ENCODE results near the gene DCAF6. TPM values are rescaled to one million over a fixed set of nuclear protein-coding genes. Genes with fewer than 3 reads are reported as not detected.
A peak's percentile ranks its signal among the peaks of the same experiment; 100 is the strongest.

DCAF6 gene
- total RNA-seq, 1 experiment from 2014 or later = 84.6 TPM

DNA sequence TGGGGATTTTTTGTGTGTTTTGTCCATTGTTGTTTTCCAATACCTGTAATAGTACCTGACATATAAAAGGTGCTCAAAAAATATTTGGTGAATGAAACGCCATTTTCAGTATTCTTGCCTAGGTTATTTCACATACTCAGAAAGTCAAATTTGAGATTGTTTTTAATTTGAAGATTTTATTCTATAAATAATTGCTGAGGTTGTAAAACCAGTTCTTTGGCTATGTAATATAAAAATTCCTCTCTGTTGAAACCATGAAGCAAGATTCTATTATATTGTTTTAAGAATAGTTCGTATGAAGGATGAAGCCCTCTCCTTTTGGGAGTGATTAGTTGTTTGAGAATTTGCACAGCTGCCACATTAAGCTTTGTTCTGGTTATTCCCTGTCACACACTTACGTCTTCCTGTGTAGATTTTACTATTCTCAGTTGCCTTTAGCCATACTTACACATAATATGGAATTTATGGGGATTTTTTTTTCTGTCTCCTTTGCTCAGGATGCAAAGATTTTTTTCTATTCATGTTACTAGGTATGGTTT is 60.6 kb downstream of the DCAF6 start:
- Histone ChIP-seq H3K79me2 (ENCODE audit: low read length) (peaks cover 60% of the 10 kb centered on the region), H3K9me2 (replicated peaks; ENCODE audit: insufficient read depth, low read length) (0 out of 2 replicates have a peak, but pooled peaks cover 5% of the 10 kb centered on the region), H3K27me3 (ENCODE audit: low read length) (no peaks in the 10 kb centered on the region), H3K9ac (ENCODE audit: low read length) (no peak overlapping the region), H3K27ac (ENCODE audit: low read length) (no peak overlapping the region; the same call in 1 of the 2 replicates), H3K9me3 (ENCODE audit: low read length) (no peaks in the 10 kb centered on the region), H2AFZ (ENCODE audit: low read length) (no peak overlapping the region), H3K4me1 (ENCODE audit: low read length) (peaks cover 51% of the 10 kb centered on the region), H3K4me2 (ENCODE audit: low read depth, low read length, poor library complexity, severe bottlenecking) (peak overlapping the region; percentile 21), H3K4me3 (ENCODE audit: low read length) (no peak overlapping the region), H4K20me1 (ENCODE audit: insufficient read depth, low read depth, low read length) (no peaks in the 10 kb centered on the region), H3K36me3 (ENCODE audit: insufficient read depth, low read length) (peaks cover 25% of the 10 kb centered on the region)
- DNase-seq = no peak

DNA sequence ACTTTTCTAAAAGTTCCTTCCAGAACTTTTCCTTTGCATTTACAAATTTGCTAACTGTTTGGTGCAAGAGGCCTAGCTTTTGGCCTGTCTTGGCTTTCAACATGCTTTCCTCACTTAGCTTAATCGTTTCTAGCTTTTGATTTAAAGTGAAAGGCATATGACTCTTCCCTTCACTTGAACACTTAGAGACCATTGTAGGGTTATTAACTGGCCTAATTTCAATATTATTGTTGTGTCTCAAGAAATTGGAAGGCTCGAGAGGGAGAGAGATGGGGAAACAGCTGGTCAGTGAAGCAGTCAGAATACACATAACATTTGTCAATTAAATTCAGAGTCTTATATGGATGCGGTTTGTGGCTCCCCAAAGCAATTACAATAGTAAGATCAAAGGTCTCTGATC is 63.4 kb downstream of the DCAF6 start:
- H3K4me3 ChIP-seq (ENCODE audit: low read length) = no peak overlapping the region
- 0 out of 2 replicates have a peak overlapping the region, but pooled peaks have one; percentile 24 for H3K27ac ChIP-seq (ENCODE audit: low read length)
- no peaks in the 10 kb centered on the region for H4K20me1 ChIP-seq (ENCODE audit: insufficient read depth, low read depth, low read length)
- H3K9me2 ChIP-seq (replicated peaks; ENCODE audit: insufficient read depth, low read length) = 0 out of 2 replicates have a peak, but pooled peaks cover 5% of the 10 kb centered on the region
- H3K9ac ChIP-seq (ENCODE audit: low read length) = no peak overlapping the region
- H3K9me3 ChIP-seq (ENCODE audit: low read length) = no peaks in the 10 kb centered on the region
- H3K36me3 ChIP-seq (ENCODE audit: insufficient read depth, low read length) = peaks cover 32% of the 10 kb centered on the region
- peaks cover 54% of the 10 kb centered on the region for H3K4me1 ChIP-seq (ENCODE audit: low read length)
- H3K27me3 ChIP-seq (ENCODE audit: low read length) = no peaks in the 10 kb centered on the region
- no peak for DNase-seq
- no peak overlapping the region for H3K4me2 ChIP-seq (ENCODE audit: low read depth, low read length, poor library complexity, severe bottlenecking)
- H2AFZ ChIP-seq (ENCODE audit: low read length) = no peak overlapping the region
- peaks cover 59% of the 10 kb centered on the region for H3K79me2 ChIP-seq (ENCODE audit: low read length)

DNA sequence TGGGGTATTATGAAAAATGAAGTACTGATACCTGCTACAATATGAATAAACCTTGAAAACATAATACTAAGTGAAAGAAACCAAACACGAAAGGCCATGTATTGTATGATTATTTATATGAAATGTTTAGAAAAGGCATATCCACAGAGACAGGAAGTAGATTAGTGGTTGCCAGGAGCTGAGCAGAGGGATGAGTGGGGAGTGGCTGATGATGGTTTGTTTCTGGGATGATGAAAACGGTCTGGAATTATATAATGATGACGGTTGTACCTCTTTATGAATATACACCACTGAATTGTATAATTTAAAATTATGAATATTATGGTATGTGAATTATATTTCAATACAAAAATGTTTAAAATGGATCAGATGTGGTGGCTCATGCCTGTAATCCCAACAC is 64.2 kb downstream of the DCAF6 start:
- H3K4me2 ChIP-seq (ENCODE audit: low read depth, low read length, poor library complexity, severe bottlenecking) = no peak overlapping the region
- H3K79me2 ChIP-seq (ENCODE audit: low read length) = peaks cover 55% of the 10 kb centered on the region
- H3K9me3 ChIP-seq (ENCODE audit: low read length) = no peaks in the 10 kb centered on the region
- H3K4me3 ChIP-seq (ENCODE audit: low read length) = no peak overlapping the region
- H3K4me1 ChIP-seq (ENCODE audit: low read length) = peaks cover 52% of the 10 kb centered on the region
- no peaks in the 10 kb centered on the region for H4K20me1 ChIP-seq (ENCODE audit: insufficient read depth, low read depth, low read length)
- peaks cover 32% of the 10 kb centered on the region for H3K36me3 ChIP-seq (ENCODE audit: insufficient read depth, low read length)
- 0 out of 2 replicates have a peak, but pooled peaks cover 5% of the 10 kb centered on the region for H3K9me2 ChIP-seq (replicated peaks; ENCODE audit: insufficient read depth, low read length)
- no peak overlapping the region for H3K27ac ChIP-seq (ENCODE audit: low read length)
- H3K9ac ChIP-seq (ENCODE audit: low read length) = no peak overlapping the region
- no peak for DNase-seq
- no peaks in the 10 kb centered on the region for H3K27me3 ChIP-seq (ENCODE audit: low read length)
- H2AFZ ChIP-seq (ENCODE audit: low read length) = no peak overlapping the region

DNA sequence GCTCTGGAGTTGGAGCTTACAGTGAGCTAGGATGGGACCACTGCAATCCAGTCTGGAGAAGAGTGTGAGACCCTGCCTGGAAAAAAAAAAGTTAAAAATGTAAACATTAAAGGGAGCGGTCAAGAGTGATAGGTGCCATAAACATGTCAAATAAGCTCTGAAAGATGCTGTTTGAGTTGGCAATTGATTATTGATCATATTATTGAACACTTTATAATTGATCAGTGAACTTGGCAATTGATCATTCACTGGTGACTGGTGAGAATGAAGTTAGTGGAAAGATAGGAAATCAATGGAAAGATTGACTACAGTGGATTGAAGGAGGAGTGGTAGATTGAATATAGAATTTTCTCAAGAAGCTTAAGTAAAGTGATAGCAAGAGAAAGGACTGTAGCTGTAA is 64.7 kb downstream of the DCAF6 start:
- Histone ChIP-seq H3K4me1 (ENCODE audit: low read length) (peaks cover 47% of the 10 kb centered on the region), H3K9me3 (ENCODE audit: low read length) (no peaks in the 10 kb centered on the region), H3K4me3 (ENCODE audit: low read length) (no peak overlapping the region), H4K20me1 (ENCODE audit: insufficient read depth, low read depth, low read length) (no peaks in the 10 kb centered on the region), H3K4me2 (ENCODE audit: low read depth, low read length, poor library complexity, severe bottlenecking) (no peak overlapping the region), H2AFZ (ENCODE audit: low read length) (no peak overlapping the region), H3K79me2 (ENCODE audit: low read length) (peaks cover 51% of the 10 kb centered on the region), H3K9me2 (replicated peaks; ENCODE audit: insufficient read depth, low read length) (0 out of 2 replicates have a peak, but pooled peaks cover 5% of the 10 kb centered on the region), H3K27me3 (ENCODE audit: low read length) (no peaks in the 10 kb centered on the region), H3K36me3 (ENCODE audit: insufficient read depth, low read length) (peaks cover 37% of the 10 kb centered on the region), H3K9ac (ENCODE audit: low read length) (no peak overlapping the region), H3K27ac (ENCODE audit: low read length) (no peak overlapping the region)
- DNase-seq = no peak

DNA sequence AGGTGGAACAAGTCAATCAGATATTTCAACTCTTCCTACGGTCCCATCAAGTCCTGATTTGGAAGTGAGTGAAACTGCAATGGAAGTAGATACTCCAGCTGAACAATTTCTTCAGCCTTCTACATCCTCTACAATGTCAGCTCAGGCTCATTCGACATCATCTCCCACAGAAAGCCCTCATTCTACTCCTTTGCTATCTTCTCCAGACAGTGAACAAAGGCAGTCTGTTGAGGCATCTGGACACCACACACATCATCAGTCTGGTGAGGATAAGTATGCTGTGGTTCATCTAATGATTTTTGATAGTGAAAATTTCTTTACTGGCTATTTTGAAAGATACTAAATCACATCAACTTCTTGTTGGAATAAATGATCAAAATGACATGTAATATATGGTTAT is 68.0 kb downstream of the DCAF6 start:
- Histone ChIP-seq H3K9ac (ENCODE audit: low read length) (no peak overlapping the region), H3K36me3 (ENCODE audit: insufficient read depth, low read length) (peaks cover 52% of the 10 kb centered on the region), H3K4me1 (ENCODE audit: low read length) (peaks cover 17% of the 10 kb centered on the region), H3K27me3 (ENCODE audit: low read length) (no peaks in the 10 kb centered on the region), H3K27ac (ENCODE audit: low read length) (no peak overlapping the region), H3K9me2 (replicated peaks; ENCODE audit: insufficient read depth, low read length) (0 out of 2 replicates have a peak, but pooled peaks cover 5% of the 10 kb centered on the region), H3K79me2 (ENCODE audit: low read length) (peaks cover 34% of the 10 kb centered on the region), H2AFZ (ENCODE audit: low read length) (no peak overlapping the region), H3K4me2 (ENCODE audit: low read depth, low read length, poor library complexity, severe bottlenecking) (no peak overlapping the region), H4K20me1 (ENCODE audit: insufficient read depth, low read depth, low read length) (no peaks in the 10 kb centered on the region), H3K9me3 (ENCODE audit: low read length) (no peaks in the 10 kb centered on the region), H3K4me3 (ENCODE audit: low read length) (no peak overlapping the region)
- no peak for DNase-seq

DNA sequence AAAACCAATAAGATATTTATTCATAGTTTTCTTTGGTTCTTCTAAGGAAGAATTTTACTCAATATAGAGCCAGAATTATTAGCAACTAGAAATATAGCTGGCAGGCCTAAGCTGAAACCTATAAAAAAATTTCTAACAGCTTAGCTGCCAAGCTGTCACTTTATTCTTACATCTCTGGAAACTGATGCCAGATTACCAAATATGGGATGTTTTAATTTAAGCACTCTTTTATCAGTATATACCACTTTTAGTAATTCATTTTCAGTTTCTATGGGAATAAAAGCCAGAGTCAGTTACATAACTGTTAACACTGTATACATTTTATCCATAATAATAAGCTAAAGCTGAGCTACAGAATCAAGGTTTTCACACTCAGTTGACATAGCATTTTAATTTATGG is 69.0 kb downstream of the DCAF6 start:
- Histone ChIP-seq H3K4me3 (ENCODE audit: low read length) (no peak overlapping the region), H3K9me2 (replicated peaks; ENCODE audit: insufficient read depth, low read length) (0 out of 2 replicates have a peak, but pooled peaks cover 5% of the 10 kb centered on the region), H3K79me2 (ENCODE audit: low read length) (peaks cover 31% of the 10 kb centered on the region), H3K9ac (ENCODE audit: low read length) (no peak overlapping the region), H3K4me1 (ENCODE audit: low read length) (peaks cover 8% of the 10 kb centered on the region; the same call in 1 of the 2 replicates), H2AFZ (ENCODE audit: low read length) (no peak overlapping the region), H3K9me3 (ENCODE audit: low read length) (no peaks in the 10 kb centered on the region), H3K27me3 (ENCODE audit: low read length) (no peaks in the 10 kb centered on the region), H3K4me2 (ENCODE audit: low read depth, low read length, poor library complexity, severe bottlenecking) (no peak overlapping the region), H3K36me3 (ENCODE audit: insufficient read depth, low read length) (peaks cover 51% of the 10 kb centered on the region), H3K27ac (ENCODE audit: low read length) (no peak overlapping the region), H4K20me1 (ENCODE audit: insufficient read depth, low read depth, low read length) (no peaks in the 10 kb centered on the region)
- DNase-seq = no peak

DNA sequence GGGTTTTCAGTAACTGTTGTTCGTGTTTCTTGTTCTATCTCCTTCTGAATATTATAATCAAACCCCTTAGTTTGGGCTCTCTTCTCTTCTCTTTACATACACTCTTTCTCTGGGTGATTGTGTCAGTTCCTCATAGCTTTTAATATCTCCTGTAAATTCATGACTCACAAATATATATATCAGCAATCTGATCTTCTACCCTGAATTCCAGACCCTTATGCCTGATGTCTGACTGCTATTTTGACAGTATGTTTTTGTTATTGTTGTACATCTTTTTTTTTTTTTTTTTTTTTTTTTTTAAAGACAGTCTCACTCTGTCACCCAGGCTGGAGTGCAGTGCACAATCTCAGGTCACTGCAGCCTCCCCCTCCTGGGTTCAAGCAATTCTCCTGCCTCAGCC is 71.2 kb downstream of the DCAF6 start:
- no peak overlapping the region for H3K9ac ChIP-seq (ENCODE audit: low read length)
- no peaks in the 10 kb centered on the region for H3K9me3 ChIP-seq (ENCODE audit: low read length)
- DNase-seq = no peak
- H3K27me3 ChIP-seq (ENCODE audit: low read length) = no peaks in the 10 kb centered on the region
- H3K9me2 ChIP-seq (replicated peaks; ENCODE audit: insufficient read depth, low read length) = no peaks in the 10 kb centered on the region
- H3K4me1 ChIP-seq (ENCODE audit: low read length) = peaks cover 3% of the 10 kb centered on the region; the same call in 1 of the 2 replicates
- peaks cover 50% of the 10 kb centered on the region for H3K36me3 ChIP-seq (ENCODE audit: insufficient read depth, low read length)
- H3K4me2 ChIP-seq (ENCODE audit: low read depth, low read length, poor library complexity, severe bottlenecking) = no peak overlapping the region
- H3K4me3 ChIP-seq (ENCODE audit: low read length) = no peak overlapping the region
- H4K20me1 ChIP-seq (ENCODE audit: insufficient read depth, low read depth, low read length) = no peaks in the 10 kb centered on the region
- H3K79me2 ChIP-seq (ENCODE audit: low read length) = peaks cover 25% of the 10 kb centered on the region
- no peak overlapping the region for H2AFZ ChIP-seq (ENCODE audit: low read length)
- no peak overlapping the region for H3K27ac ChIP-seq (ENCODE audit: low read length)

DNA sequence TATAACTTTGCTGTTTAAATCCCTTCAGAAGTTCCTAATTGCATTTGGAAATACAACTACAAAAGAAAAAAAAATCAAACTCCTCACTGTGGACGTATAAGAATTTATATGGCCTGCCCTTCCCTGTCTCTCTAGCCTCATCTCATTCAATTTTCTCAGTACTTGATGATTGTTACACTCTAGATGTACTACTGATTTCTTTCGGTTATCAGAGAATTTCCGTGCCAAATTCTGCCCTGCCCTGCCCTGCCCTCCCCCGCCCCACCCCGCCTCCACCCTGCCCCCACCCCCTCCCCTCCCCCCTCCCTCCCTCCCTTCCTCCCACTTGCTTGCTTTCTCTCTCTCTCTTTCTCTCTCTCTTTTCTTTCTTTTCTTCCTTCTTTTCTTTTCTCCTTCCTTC is 72.1 kb downstream of the DCAF6 start:
- Histone ChIP-seq H3K9ac (ENCODE audit: low read length) (no peak overlapping the region), H3K27me3 (ENCODE audit: low read length) (no peaks in the 10 kb centered on the region), H3K9me3 (ENCODE audit: low read length) (no peaks in the 10 kb centered on the region), H3K36me3 (ENCODE audit: insufficient read depth, low read length) (peaks cover 50% of the 10 kb centered on the region), H3K4me3 (ENCODE audit: low read length) (no peak overlapping the region), H2AFZ (ENCODE audit: low read length) (no peak overlapping the region), H3K79me2 (ENCODE audit: low read length) (peaks cover 26% of the 10 kb centered on the region), H3K4me2 (ENCODE audit: low read depth, low read length, poor library complexity, severe bottlenecking) (no peak overlapping the region), H3K9me2 (replicated peaks; ENCODE audit: insufficient read depth, low read length) (no peaks in the 10 kb centered on the region), H3K4me1 (ENCODE audit: low read length) (peaks cover 3% of the 10 kb centered on the region; the same call in 1 of the 2 replicates), H3K27ac (ENCODE audit: low read length) (no peak overlapping the region), H4K20me1 (ENCODE audit: insufficient read depth, low read depth, low read length) (no peaks in the 10 kb centered on the region)
- no peak for DNase-seq
